Fibroblast of lung (primary cell): ENCODE data around the gene KIAA1958. TPM values are rescaled to one million over a fixed set of nuclear protein-coding genes. Genes with fewer than 3 reads are reported as not detected.

Experiments
- DNase-seq, 2 donors: peaks; one replicate each; pipeline versions ENCODE4 v3.0.0 to v3.0.0-alpha.2; 2010; ENCODE audit warnings: low read depth in 2 of 2
- H2AFZ ChIP-seq: 2 replicates; pipeline ENCODE4 v1.5.1; 2012; ENCODE audit warnings: low read length, control low read depth, inconsistent platforms
- H3K27ac ChIP-seq: 2 replicates; pipeline ENCODE4 v1.5.1; 2011; ENCODE audit warnings: low read length, control low read depth; ENCODE audit not compliant: insufficient read depth
- H3K27me3 ChIP-seq: 2 replicates; pipeline ENCODE4 v1.5.1; 2011; ENCODE audit warnings: mild to moderate bottlenecking, low read length; ENCODE audit not compliant: control insufficient read depth, insufficient read depth
- H3K36me3 ChIP-seq: 2 replicates; pipeline ENCODE4 v1.5.1; 2011; ENCODE audit warnings: low read length; ENCODE audit not compliant: control insufficient read depth, insufficient read depth
- H3K4me1 ChIP-seq: 2 replicates; pipeline ENCODE4 v1.5.1; 2011; ENCODE audit warnings: low read length; ENCODE audit not compliant: control insufficient read depth, insufficient read depth; ENCODE audit errors: extremely low read depth
- H3K4me2 ChIP-seq: 2 replicates; pipeline ENCODE4 v1.5.1; 2011; ENCODE audit warnings: low read length, control low read depth; ENCODE audit not compliant: insufficient read depth; ENCODE audit errors: extremely low read depth
- H3K4me3 ChIP-seq, 4 experiments: fragments of 200-600 bp in 1 of 4; sonication (generic) in 1 of 4; replicated peaks in 1 of 4; 2 replicates each; pipeline ENCODE4 v1.5.1; 2011 to 2016; ENCODE audit warnings: low read length in 4 of 4, low read depth in 3 of 4, mild to moderate bottlenecking in 3 of 4, control low read depth in 2 of 4, inconsistent platforms in 1 of 4, mixed read lengths in 1 of 4; ENCODE audit not compliant: insufficient read depth in 1 of 4; ENCODE audit errors: control extremely low read depth in 1 of 4
- H3K79me2 ChIP-seq: 2 replicates; pipeline ENCODE4 v1.5.1; 2012; ENCODE audit warnings: mild to moderate bottlenecking, low read length, inconsistent platforms; ENCODE audit not compliant: control insufficient read depth, insufficient read depth
- H3K9ac ChIP-seq: 2 replicates; pipeline ENCODE4 v1.5.1; 2011; ENCODE audit warnings: mild to moderate bottlenecking, low read length, control low read depth; ENCODE audit not compliant: insufficient read depth
- H3K9me3 ChIP-seq: 2 replicates; pipeline ENCODE4 v1.5.1; 2012; ENCODE audit warnings: low read depth, low read length; ENCODE audit not compliant: control insufficient read depth, insufficient read depth
- H4K20me1 ChIP-seq: 2 replicates; pipeline ENCODE4 v1.5.1; 2011; ENCODE audit warnings: low read length; ENCODE audit not compliant: control insufficient read depth, insufficient read depth; ENCODE audit errors: extremely low read depth
- CTCF ChIP-seq, 2 donors: IDR thresholded peaks in 1 of 2; conservative IDR thresholded peaks in 1 of 2; 1 replicate in 1 of 2; 2 replicates in 1 of 2; pipeline ENCODE4 v1.5.1; 2011 to 2012; ENCODE audit warnings: low read length in 2 of 2, control low read depth in 1 of 2, inconsistent platforms in 1 of 2, low read depth in 1 of 2, mild to moderate bottlenecking in 1 of 2
- EZH2 ChIP-seq: IDR thresholded peaks from 2 replicates; pipeline ENCODE4 v1.5.1; 2012; ENCODE audit warnings: low read length, control low read depth, mild to moderate bottlenecking; ENCODE audit errors: missing control alignments
- polyA plus RNA-seq, 2 donors: library from polyadenylated mRNA; depleted of rRNA in 1 of 2; stranded (reverse) in 1 of 2; unstranded in 1 of 2; fragments of >200 nt; gene quantifications; 2 replicates each; pipeline ENCODE4 v1.2.1, GENCODE V29; 2011 to 2012; ENCODE audit warnings: missing spikeins in 1 of 2
- total RNA-seq: library from RNA; depleted of rRNA; stranded (reverse); fragments of >200 nt; gene quantifications from 2 replicates; pipeline ENCODE4 v1.2.1, GENCODE V29; 2014

The KIAA1958 gene
- total and polyA plus RNA-seq, 2 donors (not counting 1 experiment from before 2014, with no cell fraction given) = 0.75 to 3.0 TPM

- no peak overlapping the region for H3K9ac ChIP-seq
- H3K9me3 ChIP-seq = no peaks in the 10 kb centered on the region
- TF ChIP-seq EZH2 = no peak
- no peak for TF ChIP-seq CTCF (conservative IDR thresholded peaks at IDR 0.05 in 1 of 2, IDR thresholded peaks at IDR 0.05 in 1 of 2; ENCODE audit: low read depth in 1 of 2, low read length in 2 of 2)
Measured at GRCh38 chr9:112703304-112703703, 216.7 kb downstream of the KIAA1958 start.

GRCh38 chr9:112705768-112706427 is 219.3 kb downstream of the KIAA1958 start:
- Histone ChIP-seq H3K4me2 (no peak overlapping the region), H3K79me2 (no peaks in the 10 kb centered on the region), H3K27me3 (no peaks in the 10 kb centered on the region), H4K20me1 (no peaks in the 10 kb centered on the region), H3K9me3 (no peaks in the 10 kb centered on the region), H2AFZ (no peak overlapping the region), H3K4me3 (no peak overlapping the region), H3K9ac (no peak overlapping the region), H3K4me1 (no peaks in the 10 kb centered on the region), H3K27ac (no peak overlapping the region), H3K36me3 (no peaks in the 10 kb centered on the region)
- peak; percentile 45 to 64 for DNase-seq
- no peak for TF ChIP-seq EZH2
- peak; percentile 31 to 47 for TF ChIP-seq CTCF (conservative IDR thresholded peaks at IDR 0.05 in 1 of 2, IDR thresholded peaks at IDR 0.05 in 1 of 2; ENCODE audit: low read depth in 1 of 2, low read length in 2 of 2)

More at GRCh38 chr9:112703304-112703703, 216.7 kb downstream of the KIAA1958 start:
- no peaks in the 10 kb centered on the region for H3K4me1 ChIP-seq
- H4K20me1 ChIP-seq = no peaks in the 10 kb centered on the region
- no peak overlapping the region for H3K4me2 ChIP-seq
- H3K27me3 ChIP-seq = no peaks in the 10 kb centered on the region
- H3K36me3 ChIP-seq = no peaks in the 10 kb centered on the region
- no peak overlapping the region for H3K27ac ChIP-seq
- H3K4me3 ChIP-seq = no peak overlapping the region
- no peak for DNase-seq
- H2AFZ ChIP-seq = no peak overlapping the region
- no peaks in the 10 kb centered on the region for H3K79me2 ChIP-seq

- H3K9me3 ChIP-seq = no peaks in the 10 kb centered on the region
Measured at GRCh38 chr9:112711050-112711689, 224.5 kb downstream of the KIAA1958 start.

More at GRCh38 chr9:112711050-112711689, 224.5 kb downstream of the KIAA1958 start:
- no peak overlapping the region for H3K27ac ChIP-seq
- H3K4me1 ChIP-seq = no peaks in the 10 kb centered on the region
- no peak overlapping the region for H3K4me3 ChIP-seq
- no peak overlapping the region for H3K4me2 ChIP-seq
- H3K9ac ChIP-seq = no peak overlapping the region
- no peaks in the 10 kb centered on the region for H3K36me3 ChIP-seq
- no peaks in the 10 kb centered on the region for H3K79me2 ChIP-seq
- TF ChIP-seq EZH2 (no peak), CTCF (conservative IDR thresholded peaks at IDR 0.05 in 1 of 2, IDR thresholded peaks at IDR 0.05 in 1 of 2; ENCODE audit: low read depth in 1 of 2, low read length in 2 of 2) (peak; percentile 73 to 81)
- peak; percentile 41 to 68 for DNase-seq
- no peaks in the 10 kb centered on the region for H3K27me3 ChIP-seq
- H2AFZ ChIP-seq = no peak overlapping the region
- no peaks in the 10 kb centered on the region for H4K20me1 ChIP-seq
